Upper lobe of left lung (tissue), 4 donors: ENCODE measurements around the gene KIF26B.

Source experiments
- CTCF ChIP-seq, 6 experiments: fragments of 450-650 bp in 4 of 6; fragments of 200-600 bp in 2 of 6; sonication (generic) in 2 of 6; IDR thresholded peaks; one replicate each; pipeline ENCODE4 v1.5.1; 2016 to 2019; ENCODE audit warnings: antibody characterized with exemption in 6 of 6
- POLR2A ChIP-seq, 4 donors: fragments of 450-650 bp; IDR thresholded peaks; one replicate each; pipeline ENCODE4 v1.5.1; 2016 to 2017; ENCODE audit warnings: antibody characterized with exemption in 4 of 4, mild to moderate bottlenecking in 2 of 4

GRCh38 chr1:245409341-245410195, 254.8 kb downstream of the KIF26B start:
- TF ChIP-seq POLR2A (IDR thresholded peaks at IDR 0.05) (no peak), CTCF (IDR thresholded peaks at IDR 0.05) (no peak)
